H9 (cell line): ENCODE results near the gene OTOF. TPM values are rescaled to one million over a fixed set of nuclear protein-coding genes. Genes with fewer than 3 reads are reported as not detected.

Source experiments
- DNase-seq: peaks from one replicate; pipeline ENCODE4 v3.0.0-alpha.2; 2017
- H2AFZ ChIP-seq: one replicate; pipeline ENCODE4 v1.6.1; 2013; ENCODE audit warnings: mild to moderate bottlenecking, low read length, control low read depth, moderate library complexity
- H2AK5ac ChIP-seq: 2 replicates; pipeline ENCODE4 v1.6.1; 2013; ENCODE audit warnings: low read length, control low read depth, mixed read lengths; ENCODE audit not compliant: insufficient read length
- H2BK120ac ChIP-seq: one replicate; pipeline ENCODE4 v1.6.1; 2013; ENCODE audit warnings: low read depth, mild to moderate bottlenecking, low read length, control low read depth, inconsistent platforms; ENCODE audit not compliant: poor library complexity, severe bottlenecking
- H2BK12ac ChIP-seq: 2 replicates; pipeline ENCODE4 v1.6.1; 2013; ENCODE audit warnings: low read length, control low read depth, mixed read lengths, low read depth; ENCODE audit not compliant: insufficient read length
- H2BK15ac ChIP-seq: 2 replicates; pipeline ENCODE4 v1.6.1; 2013; ENCODE audit warnings: low read depth, low read length, control low read depth
- H2BK20ac ChIP-seq: one replicate; pipeline ENCODE4 v1.6.1; 2013; ENCODE audit warnings: low read depth, mild to moderate bottlenecking, low read length, control low read depth, inconsistent platforms; ENCODE audit not compliant: poor library complexity, severe bottlenecking
- H2BK5ac ChIP-seq: 2 replicates; pipeline ENCODE4 v1.6.1; 2013; ENCODE audit warnings: low read length, control low read depth, mixed read lengths; ENCODE audit not compliant: insufficient read length
- H3K14ac ChIP-seq: 2 replicates; pipeline ENCODE4 v1.6.1; 2013; ENCODE audit warnings: low read length, control low read depth; ENCODE audit not compliant: insufficient read depth
- H3K18ac ChIP-seq: 2 replicates; pipeline ENCODE4 v1.6.1; 2013; ENCODE audit warnings: low read depth, mild to moderate bottlenecking, mixed read lengths, low read length, control low read depth; ENCODE audit not compliant: insufficient read length
- H3K23ac ChIP-seq: 2 replicates; pipeline ENCODE4 v1.6.1; 2013; ENCODE audit warnings: low read length, control low read depth, mixed read lengths, low read depth; ENCODE audit not compliant: insufficient read length
- H3K23me2 ChIP-seq: 2 replicates; pipeline ENCODE4 v1.6.1; 2013; ENCODE audit warnings: low read depth, mild to moderate bottlenecking, mixed read lengths, low read length, control low read depth; ENCODE audit not compliant: insufficient read length, poor library complexity, severe bottlenecking
- H3K27ac ChIP-seq: 2 replicates; pipeline ENCODE4 v1.5.1; 2013; ENCODE audit warnings: low read length, control low read depth, mixed read lengths, low read depth; ENCODE audit not compliant: insufficient read length
- H3K27me3 ChIP-seq: 2 replicates; pipeline ENCODE4 v1.6.1; 2013; ENCODE audit warnings: low read length, control low read depth, inconsistent platforms; ENCODE audit not compliant: insufficient read depth
- H3K4ac ChIP-seq: 2 replicates; pipeline ENCODE4 v1.6.1; 2013; ENCODE audit warnings: low read depth, mild to moderate bottlenecking, control low read depth, inconsistent platforms, low read length, moderate library complexity
- H3K4me1 ChIP-seq: 2 replicates; pipeline ENCODE4 v1.6.1; 2013; ENCODE audit warnings: low read length, control low read depth, inconsistent platforms; ENCODE audit not compliant: insufficient read depth
- H3K4me2 ChIP-seq: 2 replicates; pipeline ENCODE4 v1.6.1; 2013; ENCODE audit warnings: low read length, control low read depth, mixed read lengths; ENCODE audit not compliant: insufficient read length, insufficient read depth
- H3K56ac ChIP-seq: 2 replicates; pipeline ENCODE4 v1.6.1; 2013; ENCODE audit warnings: low read depth, mild to moderate bottlenecking, mixed read lengths, low read length, control low read depth; ENCODE audit not compliant: insufficient read length
- H3K79me1 ChIP-seq: 2 replicates; pipeline ENCODE4 v1.6.1; 2013; ENCODE audit warnings: low read depth, mild to moderate bottlenecking, moderate library complexity, low read length, control low read depth, inconsistent platforms; ENCODE audit not compliant: insufficient read depth, poor library complexity, severe bottlenecking
- H3K79me2 ChIP-seq: 2 replicates; pipeline ENCODE4 v1.6.1; 2013; ENCODE audit warnings: low read length, control low read depth, inconsistent platforms; ENCODE audit not compliant: insufficient read depth
- H3K9ac ChIP-seq: 2 replicates; pipeline ENCODE4 v1.6.1; 2013; ENCODE audit warnings: low read length, control low read depth, mixed read lengths; ENCODE audit not compliant: insufficient read length; ENCODE audit errors: extremely low read depth
- H3K9me3 ChIP-seq: one replicate; pipeline ENCODE4 v1.6.1; 2013; ENCODE audit warnings: low read depth, low read length, inconsistent platforms; ENCODE audit not compliant: control insufficient read depth
- H3T11ph ChIP-seq: one replicate; pipeline ENCODE4 v1.6.1; 2013; ENCODE audit warnings: mild to moderate bottlenecking, low read length, control low read depth, inconsistent platforms
- H4K20me1 ChIP-seq: one replicate; pipeline ENCODE4 v1.6.1; 2013; ENCODE audit not compliant: control insufficient read depth, insufficient read length, insufficient read depth
- H4K5ac ChIP-seq: 2 replicates; pipeline ENCODE4 v1.6.1; 2013; ENCODE audit warnings: low read depth, mild to moderate bottlenecking, mixed read lengths, low read length, control low read depth; ENCODE audit not compliant: insufficient read length
- H4K8ac ChIP-seq: replicated peaks from 2 replicates; pipeline ENCODE4 v1.6.1; 2013; ENCODE audit warnings: low read length, control low read depth, mixed read lengths, low read depth; ENCODE audit not compliant: insufficient read length
- H4K91ac ChIP-seq: 2 replicates; pipeline ENCODE4 v1.6.1; 2013; ENCODE audit warnings: low read depth, mild to moderate bottlenecking, moderate library complexity, mixed read lengths, low read length, control low read depth; ENCODE audit not compliant: insufficient read length
- H3K27ac Mint-ChIP-seq, 3 experiments: 2 replicates in 2 of 3; 3 replicates in 1 of 3; pipeline ENCODE4 v1.8.0; 2020 to 2021; ENCODE audit warnings: mixed read lengths in 3 of 3, mild to moderate bottlenecking in 1 of 3, moderate library complexity in 1 of 3
- H3K27me3 Mint-ChIP-seq: 2 replicates; pipeline ENCODE4 v1.8.0; 2021; ENCODE audit warnings: low read depth, mild to moderate bottlenecking, moderate library complexity, mixed read lengths
- H3K36me3 Mint-ChIP-seq, 3 experiments: 2 replicates in 2 of 3; 3 replicates in 1 of 3; pipeline ENCODE4 v1.8.0; 2020 to 2021; ENCODE audit warnings: low read depth in 3 of 3, mixed read lengths in 3 of 3; ENCODE audit not compliant: insufficient read depth in 1 of 3
- H3K4me1 Mint-ChIP-seq, 2 experiments: 2 replicates each; pipeline ENCODE4 v1.8.0; 2020; ENCODE audit warnings: mixed read lengths in 2 of 2
- H3K4me3 Mint-ChIP-seq, 2 experiments: 2 replicates in 1 of 2; 3 replicates in 1 of 2; pipeline ENCODE4 v1.8.0; 2020 to 2021; ENCODE audit warnings: mild to moderate bottlenecking in 2 of 2, mixed read lengths in 2 of 2, moderate library complexity in 1 of 2
- H3K9me3 Mint-ChIP-seq, 2 experiments: 2 replicates in 1 of 2; 3 replicates in 1 of 2; pipeline ENCODE4 v1.8.0; 2020; ENCODE audit warnings: mild to moderate bottlenecking in 2 of 2, mixed read lengths in 2 of 2, moderate library complexity in 1 of 2
- CTCF ChIP-seq: fragments of 200-600 bp; sonication (generic); conservative IDR thresholded peaks from 3 replicates; pipeline ENCODE4 v1.8.0; 2021; ENCODE audit warnings: antibody characterized with exemption, mild to moderate bottlenecking
- WGBS: extraction: QIAGEN DNeasy Blood & Tissue Kit; methylation state at CpG from one replicate; pipeline ENCODE4 v1.1.7; 2013; ENCODE audit warnings: missing lambda C conversion rate, low lambda C conversion rate, mixed read lengths; ENCODE audit not compliant: insufficient read length; ENCODE audit errors: extremely low coverage; 5-methylcytosine and 5-hydroxymethylcytosine counted together
- total RNA-seq: library from RNA; stranded (reverse); gene quantifications from 2 replicates; pipeline ENCODE4 v1.2.1, GENCODE V29; 2021

Gene OTOF
- total RNA-seq, 1 experiment from 2014 or later, result 0.35 TPM

- H2BK12ac ChIP-seq, result no peak overlapping the region
- H3K27ac ChIP-seq, result no peak overlapping the region
- no peaks in the 10 kb centered on the region for H3K9me3 ChIP-seq
- no peak overlapping the region for H3K14ac ChIP-seq
- H2BK120ac ChIP-seq, result no peak overlapping the region
- no peak overlapping the region for H3K56ac ChIP-seq
- H3K27me3 ChIP-seq, result no peaks in the 10 kb centered on the region
- Mint-ChIP-seq H3K27me3 (no peaks in the 10 kb centered on the region; the same call in none of the 2 replicates), H3K36me3 (no peaks in the 10 kb centered on the region), H3K27ac (no peak overlapping the region), H3K9me3 (no peaks in the 10 kb centered on the region), H3K4me3 (no peak overlapping the region), H3K4me1 (peaks cover 40 to 46% of the 10 kb centered on the region in 2 experiments)
- no peak overlapping the region for H4K91ac ChIP-seq
- H2BK20ac ChIP-seq, result no peak overlapping the region
- no peaks in the 10 kb centered on the region for H3K79me1 ChIP-seq
- no peak overlapping the region for H4K8ac ChIP-seq
- H3K4ac ChIP-seq, result no peak overlapping the region
- H3K23me2 ChIP-seq, result no peaks in the 10 kb centered on the region
- H3K23ac ChIP-seq, result no peak overlapping the region
- no CpG with 5 or more reads among the region's 19 CpGs for WGBS
- H4K5ac ChIP-seq, result no peak overlapping the region
- H2BK5ac ChIP-seq, result no peak overlapping the region
- no peak overlapping the region for H3K18ac ChIP-seq
- no peak overlapping the region for H3K4me2 ChIP-seq
- H2BK15ac ChIP-seq, result no peak overlapping the region
- DNase-seq, result peak; percentile 33
- H3T11ph ChIP-seq, result no peak overlapping the region
- H3K4me1 ChIP-seq, result no peaks in the 10 kb centered on the region
- no peak overlapping the region for H3K9ac ChIP-seq
- H2AK5ac ChIP-seq, result no peak overlapping the region
- H3K79me2 ChIP-seq, result no peaks in the 10 kb centered on the region
- no peak overlapping the region for H2AFZ ChIP-seq
- H4K20me1 ChIP-seq, result no peaks in the 10 kb centered on the region
- no peak for TF ChIP-seq CTCF
Measured at GRCh38 chr2:26457695-26458364, 20.1 kb downstream of the OTOF start.
